GM12878 (cell line): Measurements from ENCODE around the gene ZNF69.
"Not testable (repeated sequence)": the region's sequence is repeated elsewhere in the genome, so short reads cannot be mapped to it uniquely, and the experiment has no call there.

Source experiments
- ASH2L ChIP-seq: fragments of 300-600, 200-600 bp; sonication (generic); IDR thresholded peaks from 2 replicates; pipeline ENCODE4 v1.6.1; 2017; ENCODE audit warnings: low read depth, mild to moderate bottlenecking, borderline replicate concordance
- CEBPB ChIP-seq, 2 experiments: fragments of 150-350 bp in 1 of 2; IDR thresholded peaks; 2 replicates each; pipeline ENCODE4 v1.6.1; 2012 to 2014; ENCODE audit warnings: low read depth in 2 of 2, low read length in 2 of 2, borderline replicate concordance in 1 of 2, inconsistent platforms in 1 of 2
- CHD4 ChIP-seq: fragments of 200-600 bp; sonication (generic); IDR thresholded peaks from 2 replicates; pipeline ENCODE4 v1.6.1; 2016; ENCODE audit warnings: mild to moderate bottlenecking
- CTCF ChIP-seq, 3 experiments: IDR thresholded peaks in 2 of 3; conservative IDR thresholded peaks in 1 of 3; 2 replicates each; pipeline ENCODE4 v1.5.1; 2011; ENCODE audit warnings: low read depth in 3 of 3, low read length in 3 of 3, mild to moderate bottlenecking in 3 of 3, control low read depth in 2 of 3, moderate library complexity in 2 of 3, inconsistent platforms in 1 of 3, mixed read lengths in 1 of 3; ENCODE audit not compliant: control insufficient read depth in 2 of 3, insufficient read depth in 1 of 3; ENCODE audit errors: extremely low read depth in 1 of 3
- FOS ChIP-seq: IDR thresholded peaks from 3 replicates; pipeline ENCODE4 v1.6.1; 2011; ENCODE audit warnings: borderline replicate concordance; ENCODE audit not compliant: insufficient read length; ENCODE audit errors: extremely low read depth
- MEF2A ChIP-seq: IDR thresholded peaks from 2 replicates; pipeline ENCODE4 v1.6.1; 2011; ENCODE audit warnings: low read depth, mild to moderate bottlenecking, low read length, moderate library complexity; ENCODE audit not compliant: insufficient read depth
- NFYB ChIP-seq: IDR thresholded peaks from 2 replicates; pipeline ENCODE4 v1.6.1; 2011; ENCODE audit warnings: low read depth, mild to moderate bottlenecking, low read length, improper control_type of control experiment, moderate library complexity; ENCODE audit not compliant: insufficient read depth
- SKIL ChIP-seq: fragments of 450-650 bp; IDR thresholded peaks from 2 replicates; pipeline ENCODE4 v1.6.1; 2017; ENCODE audit warnings: mild to moderate bottlenecking, low read depth, inconsistent platforms; ENCODE audit not compliant: poor library complexity, severe bottlenecking
- YBX1 ChIP-seq: fragments of 450-650 bp; IDR thresholded peaks from 2 replicates; pipeline ENCODE4 v1.6.1; 2016; ENCODE audit warnings: antibody characterized with exemption
- YY1 ChIP-seq: IDR thresholded peaks from 2 replicates; pipeline ENCODE4 v1.6.1; 2011; ENCODE audit warnings: low read depth, mild to moderate bottlenecking, low read length
- TF ChIP-seq, protein P1 (sequence below): IDR thresholded peaks from 2 replicates; pipeline ENCODE4 v1.6.1; 2012; ENCODE audit warnings: mild to moderate bottlenecking, low read depth, low read length

DNA sequence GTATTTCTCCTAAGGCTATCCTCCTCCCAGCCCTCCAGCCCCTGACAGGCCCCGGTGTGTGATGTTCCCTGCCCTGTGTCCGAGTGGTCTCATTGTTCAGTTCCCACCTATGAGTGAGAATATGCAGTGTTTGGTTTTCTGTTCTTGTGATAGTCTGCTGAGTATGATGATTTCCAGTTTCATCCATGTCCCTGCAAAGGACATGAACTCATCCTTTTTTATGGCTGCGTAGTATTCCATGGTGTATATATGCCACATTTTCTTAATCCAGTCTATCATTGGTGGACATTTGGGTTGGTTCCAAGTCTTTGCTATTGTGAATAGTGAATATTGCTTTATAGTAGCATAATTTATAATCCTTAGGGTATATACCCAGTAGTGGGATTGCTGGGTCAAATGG lies 48.2 kb downstream of the ZNF69 start:
- TF ChIP-seq, protein P1, sequence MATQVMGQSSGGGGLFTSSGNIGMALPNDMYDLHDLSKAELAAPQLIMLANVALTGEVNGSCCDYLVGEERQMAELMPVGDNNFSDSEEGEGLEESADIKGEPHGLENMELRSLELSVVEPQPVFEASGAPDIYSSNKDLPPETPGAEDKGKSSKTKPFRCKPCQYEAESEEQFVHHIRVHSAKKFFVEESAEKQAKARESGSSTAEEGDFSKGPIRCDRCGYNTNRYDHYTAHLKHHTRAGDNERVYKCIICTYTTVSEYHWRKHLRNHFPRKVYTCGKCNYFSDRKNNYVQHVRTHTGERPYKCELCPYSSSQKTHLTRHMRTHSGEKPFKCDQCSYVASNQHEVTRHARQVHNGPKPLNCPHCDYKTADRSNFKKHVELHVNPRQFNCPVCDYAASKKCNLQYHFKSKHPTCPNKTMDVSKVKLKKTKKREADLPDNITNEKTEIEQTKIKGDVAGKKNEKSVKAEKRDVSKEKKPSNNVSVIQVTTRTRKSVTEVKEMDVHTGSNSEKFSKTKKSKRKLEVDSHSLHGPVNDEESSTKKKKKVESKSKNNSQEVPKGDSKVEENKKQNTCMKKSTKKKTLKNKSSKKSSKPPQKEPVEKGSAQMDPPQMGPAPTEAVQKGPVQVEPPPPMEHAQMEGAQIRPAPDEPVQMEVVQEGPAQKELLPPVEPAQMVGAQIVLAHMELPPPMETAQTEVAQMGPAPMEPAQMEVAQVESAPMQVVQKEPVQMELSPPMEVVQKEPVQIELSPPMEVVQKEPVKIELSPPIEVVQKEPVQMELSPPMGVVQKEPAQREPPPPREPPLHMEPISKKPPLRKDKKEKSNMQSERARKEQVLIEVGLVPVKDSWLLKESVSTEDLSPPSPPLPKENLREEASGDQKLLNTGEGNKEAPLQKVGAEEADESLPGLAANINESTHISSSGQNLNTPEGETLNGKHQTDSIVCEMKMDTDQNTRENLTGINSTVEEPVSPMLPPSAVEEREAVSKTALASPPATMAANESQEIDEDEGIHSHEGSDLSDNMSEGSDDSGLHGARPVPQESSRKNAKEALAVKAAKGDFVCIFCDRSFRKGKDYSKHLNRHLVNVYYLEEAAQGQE: not testable (repeated sequence)
- TF ChIP-seq SKIL; MEF2A; YY1; YBX1; CTCF (IDR thresholded peaks at IDR 0.05 in 2 of 3, conservative IDR thresholded peaks at IDR 0.05 in 1 of 3; ENCODE audit: control insufficient read depth in 2 of 3, extremely low read depth in 1 of 3, insufficient read depth in 1 of 3, low read depth in 3 of 3, low read length in 3 of 3); CEBPB (IDR thresholded peaks at IDR 0.05; ENCODE audit: borderline replicate concordance in 1 of 2, low read depth in 2 of 2, low read length in 2 of 2); ASH2L; NFYB; FOS; CHD4: not testable (repeated sequence)
